HTERT RPE-1 (cell line): ENCODE data around the gene MAST2.
"Not testable (repeated sequence)": the region's sequence is repeated elsewhere in the genome, so short reads cannot be mapped to it uniquely, and the experiment has no call there.

Experiments used
- in situ Hi-C: fragments of 300-500 bp; cut with MboI; formaldehyde crosslinking; loops from 4 replicates; pipeline ENCODE4 v1.14.3; 2020; ENCODE audit warnings: low sequenced_read_pairs

Gene MAST2

GRCh38 chr1:45809761-45810160 is 6.3 kb downstream of the MAST2 start:
- in situ Hi-C loops, result no loop called here

DNA sequence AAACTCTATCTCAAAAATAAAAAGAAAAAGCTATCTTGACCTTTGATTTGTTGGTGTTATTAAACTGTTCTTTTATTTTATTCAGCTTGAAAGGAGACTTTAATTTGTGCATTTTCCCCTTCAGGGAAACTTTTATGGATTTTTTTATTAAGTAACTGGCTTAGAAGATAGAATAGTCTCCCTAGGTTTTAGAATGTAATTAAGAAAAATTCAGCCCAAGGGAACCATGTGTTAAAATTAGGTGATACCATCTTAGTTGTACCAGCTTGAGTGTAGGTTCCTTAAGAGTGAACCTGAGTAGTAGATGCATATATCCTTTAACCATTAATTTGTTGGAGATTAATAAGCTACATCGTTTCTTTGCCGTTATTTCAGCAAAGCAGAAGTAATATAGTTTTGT is 11.4 kb downstream of the MAST2 start:
- in situ Hi-C loops, result no loop called here

DNA sequence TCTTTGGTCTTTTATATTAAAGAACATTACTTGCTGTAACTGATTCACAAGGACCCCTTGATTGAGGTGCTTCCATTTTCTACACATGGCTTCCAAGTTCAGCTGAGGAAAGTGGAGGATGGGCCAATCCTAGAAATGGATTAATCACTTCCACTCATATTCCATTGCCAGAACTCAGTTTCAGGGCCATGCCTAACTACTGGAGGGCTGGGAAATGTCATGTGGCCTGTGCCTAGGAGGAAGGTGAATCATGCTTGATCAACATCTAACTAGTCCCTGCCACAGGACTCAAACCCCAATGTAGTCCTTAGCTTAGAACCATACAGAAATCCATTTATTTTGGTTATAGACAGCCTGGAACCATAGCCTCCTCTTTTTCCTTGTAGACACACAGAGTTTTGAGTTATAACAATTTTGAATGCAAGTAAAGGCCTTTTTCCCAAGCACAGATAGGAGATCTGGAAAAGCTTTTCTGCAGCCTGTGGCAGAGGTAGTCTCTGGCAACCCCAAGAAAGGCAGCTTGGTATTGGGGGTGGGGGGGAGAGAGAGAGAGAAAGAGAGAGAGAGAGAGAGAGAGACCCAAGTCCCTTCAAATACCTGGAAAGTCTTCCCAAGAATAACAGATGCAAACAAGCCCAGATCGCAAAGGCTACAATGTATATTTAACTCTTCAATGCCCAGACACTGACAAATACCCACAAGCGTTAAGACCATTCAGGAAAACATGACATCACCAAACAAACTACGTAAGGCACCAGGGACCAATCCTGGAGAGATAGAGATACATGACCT is 12.5 kb downstream of the MAST2 start:
- in situ Hi-C loops, result no loop called here

DNA sequence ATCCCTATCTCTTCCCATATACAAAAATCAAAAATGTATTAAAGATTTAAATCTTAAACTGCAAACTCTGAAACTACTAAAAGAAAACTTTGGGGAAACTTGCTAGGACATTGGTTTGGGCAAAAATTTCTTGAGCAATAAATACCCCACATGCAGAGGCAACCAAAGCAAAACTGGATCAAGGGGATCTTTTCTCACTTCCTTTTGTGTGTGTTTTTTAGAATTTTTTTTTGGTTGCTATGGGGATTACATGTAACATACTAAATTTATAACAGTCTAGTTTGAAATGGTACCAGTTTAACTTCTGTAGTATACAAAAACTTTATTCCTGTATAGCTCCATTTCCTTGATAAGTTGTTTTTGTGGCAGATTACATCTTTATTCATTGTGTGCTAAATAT is 16.8 kb downstream of the MAST2 start:
- in situ Hi-C loops, result no loop called here

DNA sequence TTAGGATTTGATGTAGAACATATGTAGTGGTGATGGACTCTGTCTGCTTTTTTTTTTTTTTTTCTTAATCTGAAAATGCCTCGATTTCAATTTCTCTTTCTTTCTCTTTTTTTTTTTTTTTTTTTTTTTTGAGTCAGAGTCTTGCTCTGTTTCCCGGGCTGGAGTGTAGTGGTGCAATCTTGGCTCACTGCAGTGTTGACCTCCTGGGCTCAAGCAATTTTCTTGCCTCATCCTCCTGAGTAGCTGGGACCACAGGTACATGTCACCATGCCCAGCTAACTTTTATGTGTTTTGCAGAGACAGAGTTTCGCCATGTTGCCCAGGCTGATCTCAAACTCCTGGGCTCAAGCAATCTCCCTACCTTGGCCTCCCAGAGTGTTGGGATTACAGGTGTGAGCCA is 17.4 kb downstream of the MAST2 start:
- in situ Hi-C loops, result no loop called here

- in situ Hi-C loops, result no loop called here
These were observed 19.2 kb downstream of the MAST2 start for GRCh38 chr1:45822644-45823043.

- in situ Hi-C loops, result no loop called here
These were observed 21.2 kb downstream of the MAST2 start for GRCh38 chr1:45824607-45825006.

DNA sequence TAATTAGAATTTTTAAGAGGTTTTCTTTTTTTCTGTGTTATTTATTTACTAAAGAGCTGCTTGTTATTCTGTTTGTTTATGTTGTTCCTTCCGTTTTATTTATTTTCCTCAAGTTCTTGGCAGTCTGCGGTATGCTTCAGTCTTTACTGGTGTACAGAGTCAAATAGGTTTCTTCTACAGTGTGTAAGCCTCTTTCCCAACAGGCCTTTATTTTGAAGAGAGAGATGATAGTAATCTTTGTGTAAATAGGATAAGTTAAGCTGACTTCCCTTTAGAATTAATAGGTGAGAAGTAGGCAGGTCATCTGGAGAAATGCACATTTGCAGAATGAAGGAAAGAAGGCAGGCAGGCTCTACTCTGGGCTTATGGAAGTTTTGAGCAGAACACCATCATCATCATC is 23.8 kb downstream of the MAST2 start:
- in situ Hi-C loops, result no loop called here

- in situ Hi-C loops, result no loop called here
These were observed 25.4 kb downstream of the MAST2 start for GRCh38 chr1:45828841-45829240.

GRCh38 chr1:45833361-45833760 is 29.9 kb downstream of the MAST2 start:
- in situ Hi-C loops, result no loop called here

- in situ Hi-C loops, result no loop called here
These were observed 31.3 kb downstream of the MAST2 start for GRCh38 chr1:45834689-45835088.

DNA sequence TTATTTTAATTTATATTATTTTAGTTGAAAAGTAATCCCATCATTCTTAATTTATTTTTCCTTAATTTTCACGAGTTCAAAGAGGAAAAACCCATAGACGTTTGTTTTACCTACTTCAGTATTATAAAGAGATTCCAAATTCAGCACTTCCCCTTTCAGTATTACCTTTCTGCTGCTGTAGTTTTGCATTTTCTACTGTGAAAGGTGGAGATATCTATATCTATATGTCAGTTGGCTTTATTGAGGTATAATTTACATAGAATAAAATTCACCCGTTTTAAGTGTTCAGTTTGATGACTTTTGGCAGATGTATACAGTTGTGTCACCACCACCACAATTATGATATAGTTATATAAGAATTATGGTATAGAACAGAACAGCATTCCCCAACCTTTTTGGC is 33.0 kb downstream of the MAST2 start:
- in situ Hi-C loops, result no loop called here

DNA sequence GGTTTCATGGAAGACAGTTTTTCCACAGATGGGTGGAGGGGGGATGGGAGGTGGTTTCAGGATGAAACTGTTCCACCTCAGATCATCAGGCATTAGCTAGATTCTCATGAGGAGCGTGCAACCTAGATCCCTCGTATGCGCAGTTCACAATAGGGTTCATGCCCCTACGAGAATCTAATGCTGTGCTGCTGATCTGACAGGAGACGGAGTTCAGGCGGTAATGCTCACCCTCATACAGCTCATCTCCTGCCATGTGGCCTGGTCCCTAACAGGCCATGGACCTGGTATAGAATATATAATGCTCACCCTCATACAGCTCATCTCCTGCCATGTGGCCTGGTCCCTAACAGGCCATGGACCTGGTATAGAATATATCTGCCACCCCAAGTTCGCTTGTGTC is 33.4 kb downstream of the MAST2 start:
- in situ Hi-C loops, result not testable (repeated sequence)

DNA sequence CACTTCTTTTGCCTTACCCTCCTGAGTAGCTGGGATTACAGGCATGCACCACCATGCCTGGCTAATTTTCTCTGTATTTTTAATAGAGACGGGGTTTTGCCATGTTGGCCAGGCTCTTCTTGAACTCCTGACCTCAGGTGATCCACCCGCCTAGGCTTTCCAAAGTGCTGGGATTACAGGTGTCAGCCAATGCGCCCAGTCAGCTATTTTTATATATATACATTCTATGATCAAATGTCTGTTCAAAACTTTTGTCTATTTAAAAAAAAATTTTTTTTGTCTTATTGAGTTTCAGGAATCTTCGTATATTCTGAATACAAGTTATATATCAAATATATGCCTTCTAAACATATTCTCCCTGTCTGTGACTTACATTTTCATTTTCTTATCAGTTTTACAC is 34.9 kb downstream of the MAST2 start:
- in situ Hi-C loops, result not testable (repeated sequence)

DNA sequence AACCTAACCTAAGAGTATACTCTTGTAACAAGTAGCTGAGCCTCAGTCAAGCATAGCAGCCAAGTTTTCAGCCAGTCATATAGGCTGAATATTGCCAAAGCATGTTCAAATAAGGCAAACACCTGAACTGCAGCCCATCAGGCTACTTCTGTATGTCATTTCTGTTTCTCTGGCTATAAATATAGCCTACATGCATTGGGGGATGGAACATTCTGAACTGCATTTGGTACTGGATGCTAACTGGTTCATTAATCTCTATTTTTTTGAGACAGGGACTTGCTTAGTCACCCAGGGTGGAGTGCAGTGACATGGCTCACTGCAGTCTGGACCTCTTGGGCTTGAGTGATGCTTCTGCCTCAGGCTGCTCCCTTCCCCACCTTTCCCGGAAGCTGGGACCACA is 37.3 kb downstream of the MAST2 start:
- in situ Hi-C loops, result no loop called here

- in situ Hi-C loops, result no loop called here
These were observed 39.4 kb downstream of the MAST2 start for GRCh38 chr1:45842786-45843185.

GRCh38 chr1:45843474-45843905 is 40.1 kb downstream of the MAST2 start:
- in situ Hi-C loops, result no loop called here

DNA sequence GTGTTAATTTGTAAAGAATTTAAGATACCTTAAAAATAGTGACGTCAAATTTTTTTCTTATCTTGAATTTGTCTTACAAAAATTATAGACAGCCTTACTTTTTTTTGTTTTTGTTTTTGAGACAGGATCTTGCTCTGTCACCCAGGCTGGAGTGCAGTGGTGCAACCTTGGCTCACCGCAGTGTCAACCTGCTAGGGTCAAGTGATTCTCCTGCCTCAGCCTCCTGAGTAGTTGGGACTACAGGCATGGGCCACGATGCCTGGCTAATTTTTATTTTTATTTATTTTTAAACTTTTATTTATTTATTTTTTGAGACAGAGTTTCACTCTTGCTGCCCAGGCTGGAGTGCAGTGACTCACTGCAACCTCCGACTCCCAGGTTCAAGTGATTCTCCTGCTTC is 40.6 kb downstream of the MAST2 start:
- in situ Hi-C loops, result not testable (repeated sequence)

- in situ Hi-C loops, result no loop called here
These were observed 43.5 kb downstream of the MAST2 start for GRCh38 chr1:45846931-45847330.

DNA sequence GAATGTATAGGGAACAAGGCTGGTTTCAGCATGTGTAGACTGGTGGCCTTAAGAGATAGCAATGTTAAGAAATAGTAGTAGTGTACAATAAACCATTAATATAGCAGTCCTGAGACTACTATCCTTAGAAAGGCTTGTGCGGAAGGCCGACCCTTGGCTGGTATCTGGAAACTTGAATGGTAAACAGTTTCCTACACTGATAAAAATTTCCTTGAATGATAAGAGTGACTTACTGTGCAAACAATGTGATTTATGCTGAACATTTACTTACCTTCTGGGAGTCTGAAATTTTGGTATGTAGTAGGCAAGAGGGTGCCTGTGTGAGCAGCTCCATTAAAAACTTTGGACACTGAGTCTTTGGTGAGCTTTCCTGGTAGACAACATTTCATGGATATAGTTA is 44.7 kb downstream of the MAST2 start:
- in situ Hi-C loops, result no loop called here

DNA sequence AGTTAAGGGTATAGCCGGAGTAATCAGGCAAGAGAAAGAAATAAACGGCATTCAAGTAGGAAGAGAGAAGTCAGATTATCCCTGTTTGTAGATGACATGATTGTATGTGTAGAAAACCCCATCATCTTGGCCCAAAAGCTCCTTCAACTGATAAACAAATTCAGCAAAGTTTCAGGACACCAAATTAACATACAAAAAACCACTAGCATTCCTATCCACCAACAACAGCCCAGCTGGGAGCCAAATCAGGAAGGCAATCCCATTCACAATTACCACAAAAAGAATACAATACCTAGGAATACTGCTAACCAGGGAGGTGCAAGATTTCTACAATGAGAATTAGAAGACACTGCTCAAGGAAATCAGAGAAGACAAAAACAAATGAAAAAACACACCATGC is 45.3 kb downstream of the MAST2 start:
- in situ Hi-C loops, result no loop called here

DNA sequence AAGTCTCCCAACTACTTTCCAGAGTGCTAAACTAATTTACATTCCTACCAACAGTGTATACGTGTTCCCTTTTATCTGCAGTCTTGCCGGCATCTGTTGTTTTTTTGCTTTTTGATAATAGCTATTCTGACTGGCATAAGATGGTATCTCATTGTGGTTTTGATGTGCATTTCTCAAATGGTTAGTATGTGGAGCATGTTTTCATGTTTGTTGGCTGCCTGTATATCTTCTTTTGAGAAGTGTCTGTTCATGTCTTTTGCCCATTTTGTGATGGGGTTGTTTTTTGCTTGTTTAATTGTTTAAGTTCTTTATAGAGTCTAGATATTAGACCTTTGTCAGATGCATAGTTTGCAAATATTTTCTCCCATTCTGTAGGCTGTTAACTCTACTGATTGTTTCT is 46.6 kb downstream of the MAST2 start:
- in situ Hi-C loops, result no loop called here

DNA sequence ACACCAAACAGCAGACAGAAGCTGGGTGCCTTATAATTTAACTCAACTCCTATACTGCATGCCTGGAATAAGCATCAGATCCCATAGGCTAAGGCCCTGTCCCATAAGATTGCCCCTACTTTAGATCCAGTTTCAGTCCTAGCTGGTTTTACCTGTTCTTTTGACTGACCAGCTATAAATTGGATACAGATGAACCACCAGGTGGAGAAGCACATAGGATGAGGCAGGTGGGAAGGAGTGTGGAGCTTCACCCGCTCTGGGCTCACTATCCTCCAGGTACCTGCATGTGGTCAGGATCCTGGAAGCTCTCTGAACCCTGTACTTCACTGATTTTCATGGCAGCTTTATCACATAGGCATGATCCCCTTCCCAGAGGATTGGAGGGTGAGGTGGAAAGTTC is 51.3 kb downstream of the MAST2 start:
- in situ Hi-C loops, result no loop called here
